HepG2 (cell line): ENCODE results near the gene TBC1D25. TPM values are rescaled to one million over a fixed set of nuclear protein-coding genes. Genes with fewer than 3 reads are reported as not detected.

ENCODE experiments used
- AKAP8 ChIP-seq: sonication (generic); formaldehyde crosslinking; IDR thresholded peaks from 2 replicates; pipeline ENCODE4 v1.5.1; 2020; ENCODE audit warnings: mild to moderate bottlenecking, missing genetic modification reagents
- BRCA1 ChIP-seq: sonication (generic); formaldehyde crosslinking; IDR thresholded peaks from 2 replicates; pipeline ENCODE4 v1.4.0; 2020; ENCODE audit warnings: missing genetic modification reagents
- CAMTA2 ChIP-seq: sonication (generic); formaldehyde crosslinking; IDR thresholded peaks from 2 replicates; pipeline ENCODE4 v1.4.0; 2020; ENCODE audit warnings: mild to moderate bottlenecking, missing genetic modification reagents, borderline replicate concordance
- CBX2 ChIP-seq, 2 experiments: fragments of 200-600 bp in 1 of 2; sonication (generic); formaldehyde crosslinking in 1 of 2; IDR thresholded peaks; 2 replicates each; pipeline versions ENCODE4 v1.7.0 to v1.8.1; 2018 to 2022; ENCODE audit warnings: low read depth in 2 of 2, low read length in 1 of 2, mild to moderate bottlenecking in 1 of 2, missing genetic modification reagents in 1 of 2
- CREM ChIP-seq, 2 experiments: sonication (generic) in 1 of 2; formaldehyde crosslinking in 1 of 2; IDR thresholded peaks; 2 replicates each; pipeline versions ENCODE4 v1.4.0 to v1.6.1; 2016 to 2020; ENCODE audit warnings: antibody characterized with exemption in 1 of 2, mild to moderate bottlenecking in 1 of 2, missing genetic modification reagents in 1 of 2
- FOXC1 ChIP-seq: sonication (generic); formaldehyde crosslinking; IDR thresholded peaks from 2 replicates; pipeline ENCODE4 v1.8.0; 2022; ENCODE audit warnings: mild to moderate bottlenecking, missing genetic modification reagents, borderline replicate concordance
- KAT2B ChIP-seq: fragments of 150-350 bp; IDR thresholded peaks from 2 replicates; pipeline ENCODE4 v1.6.1; 2014; ENCODE audit warnings: low read depth, low read length, borderline replicate concordance
- SALL1 ChIP-seq: sonication (generic); formaldehyde crosslinking; IDR thresholded peaks from 2 replicates; pipeline ENCODE4 v1.8.0; 2022; ENCODE audit warnings: mild to moderate bottlenecking, missing genetic modification reagents
- TCF7 ChIP-seq: sonication (generic); IDR thresholded peaks from 2 replicates; pipeline ENCODE4 v1.6.1; 2016; ENCODE audit warnings: antibody characterized with exemption, low read depth
- ZBTB1 ChIP-seq: sonication (generic); formaldehyde crosslinking; IDR thresholded peaks from 2 replicates; pipeline ENCODE4 v1.4.0; 2020; ENCODE audit warnings: missing genetic modification reagents, borderline replicate concordance
- ZFX ChIP-seq: sonication (generic); formaldehyde crosslinking; IDR thresholded peaks from 2 replicates; pipeline ENCODE4 v1.4.0; 2020; ENCODE audit warnings: mild to moderate bottlenecking, low read depth, missing genetic modification reagents, moderate library complexity
- ZNF256 ChIP-seq: sonication (generic); formaldehyde crosslinking; conservative IDR thresholded peaks from 2 replicates; pipeline ENCODE4 v1.4.0; 2020; ENCODE audit warnings: missing genetic modification reagents
- ZNF598 ChIP-seq: sonication (generic); formaldehyde crosslinking; IDR thresholded peaks from 2 replicates; pipeline ENCODE4 v1.5.1; 2020; ENCODE audit warnings: mild to moderate bottlenecking, missing genetic modification reagents, borderline replicate concordance
- ZNF605 ChIP-seq: sonication (generic); formaldehyde crosslinking; IDR thresholded peaks from 2 replicates; pipeline ENCODE4 v1.8.0; 2022; ENCODE audit warnings: mild to moderate bottlenecking, missing genetic modification reagents
- ZNF652 ChIP-seq: IDR thresholded peaks from 2 replicates; pipeline ENCODE4 v1.6.1; 2016; ENCODE audit warnings: low read depth, borderline replicate concordance
- ZNF772 ChIP-seq: sonication (generic); formaldehyde crosslinking; IDR thresholded peaks from 2 replicates; pipeline ENCODE4 v1.5.0; 2020; ENCODE audit warnings: mild to moderate bottlenecking, missing genetic modification reagents
- ZNF879 ChIP-seq: sonication (generic); formaldehyde crosslinking; IDR thresholded peaks from 2 replicates; pipeline ENCODE4 v1.8.1; 2023; ENCODE audit warnings: missing genetic modification reagents
- polyA plus RNA-seq, 8 experiments: library from polyadenylated mRNA; depleted of rRNA in 3 of 8; stranded (reverse) in 7 of 8; unstranded in 1 of 8; fragments of >200 nt; fragmentation: Illumina TruSeq in 4 of 8; extraction: Trizol in 4 of 8; gene quantifications; 2 replicates each; pipeline versions ENCODE4 v1.2.1 to v1.2.3, GENCODE V29; 2011 to 2016; ENCODE audit warnings: low read depth in 4 of 8, missing spikeins in 1 of 8, mixed read lengths in 1 of 8; ENCODE audit not compliant: insufficient read depth in 1 of 8
- total RNA-seq, 5 experiments: library from RNA; depleted of rRNA; stranded (reverse); fragments of >200 nt; fragmentation: Illumina TruSeq; extraction: Trizol; gene quantifications; 2 replicates each; pipeline ENCODE4 v1.2.3, GENCODE V29; 2016; ENCODE audit warnings: low read depth in 1 of 5
- TF ChIP-seq, protein P1 (sequence below): fragments of 450-650 bp; IDR thresholded peaks from 2 replicates; pipeline ENCODE4 v1.6.1; 2017; ENCODE audit warnings: mild to moderate bottlenecking
- TF ChIP-seq, protein P2 (sequence below): sonication (generic); formaldehyde crosslinking; IDR thresholded peaks from 2 replicates; pipeline ENCODE4 v1.4.0; 2020; ENCODE audit warnings: missing genetic modification reagents; ENCODE audit errors: not compliant biosample characterization
- TF ChIP-seq, protein P3 (sequence below), 2 experiments: fragments of 450-650 bp in 1 of 2; sonication (generic) in 1 of 2; formaldehyde crosslinking; IDR thresholded peaks; 2 replicates each; pipeline versions ENCODE4 v1.5.0 to v1.8.0; 2020 to 2022; ENCODE audit warnings: mild to moderate bottlenecking in 1 of 2, missing genetic modification reagents in 1 of 2
- TF ChIP-seq, protein P4 (sequence below): sonication (generic); formaldehyde crosslinking; IDR thresholded peaks from 2 replicates; pipeline ENCODE4 v1.4.0; 2020; ENCODE audit warnings: missing genetic modification reagents

TBC1D25 gene
- total and polyA plus RNA-seq, 2 of the 13 experiments (the other 11 are each of a cell fraction or from before 2014, with no cell fraction given) = 3.5 to 4.7 TPM

DNA sequence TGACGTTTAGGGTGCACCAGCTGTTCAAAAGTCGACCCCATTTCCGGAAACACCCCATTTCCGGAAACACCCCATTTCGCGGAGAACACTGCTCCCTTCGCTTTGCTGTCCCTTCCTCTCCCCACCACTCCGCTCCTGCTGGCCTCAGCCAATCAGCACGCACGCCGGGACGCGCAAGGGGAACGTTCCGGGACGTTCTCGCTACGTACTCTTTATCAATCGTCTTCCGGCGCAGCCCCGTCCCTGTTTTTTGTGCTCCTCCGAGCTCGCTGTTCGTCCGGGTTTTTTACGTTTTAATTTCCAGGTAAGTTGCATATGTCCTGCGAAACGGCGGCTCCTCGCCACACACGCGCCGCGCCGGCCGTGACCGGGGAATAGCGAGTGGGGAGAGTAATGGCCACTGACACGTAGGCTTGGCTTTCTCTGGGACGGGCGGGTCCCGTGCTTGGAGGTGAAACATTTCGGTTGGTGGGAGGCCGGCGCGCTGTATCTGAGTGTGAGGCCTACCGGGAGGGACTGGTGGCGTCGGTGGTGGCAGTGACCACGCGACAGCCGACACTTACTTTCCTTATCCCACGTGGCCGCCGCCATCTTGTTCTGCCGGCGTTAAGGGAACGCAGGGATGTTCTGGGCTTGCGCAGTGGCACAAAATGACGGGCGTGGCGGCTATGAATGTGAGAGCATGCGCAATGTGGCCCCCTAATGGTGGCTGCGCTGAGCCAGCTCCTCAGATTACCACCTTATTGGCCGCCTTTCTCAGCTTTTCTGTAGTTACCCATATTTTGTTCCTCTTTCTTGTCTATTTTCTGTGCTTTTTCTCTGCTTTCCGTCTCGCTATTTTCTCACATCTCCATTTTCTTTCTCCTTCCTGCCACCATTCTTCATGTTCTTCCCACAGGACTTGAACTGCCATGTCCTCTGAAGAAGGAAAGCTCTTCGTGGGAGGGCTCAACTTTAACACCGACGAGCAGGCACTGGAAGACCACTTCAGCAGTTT, 35.1 kb downstream of the TBC1D25 start, which contains the start of gene RBM3 (continued):
- TF ChIP-seq ZBTB1 (CRISPR knock-in tag) = no peak
- no peak for TF ChIP-seq AKAP8
- no peak for TF ChIP-seq ZNF772 (CRISPR knock-in tag)
- no peak for TF ChIP-seq FOXC1 (CRISPR knock-in tag)
- TF ChIP-seq BRCA1 (CRISPR knock-in tag) = no peak
- no peak for TF ChIP-seq CBX2 (IDR thresholded peaks at IDR 0.05; ENCODE audit: low read depth, low read length)
- TF ChIP-seq CBX2 (CRISPR knock-in tag; IDR thresholded peaks at IDR 0.05; ENCODE audit: low read depth) = no peak
- TF ChIP-seq ZNF598 (CRISPR knock-in tag) = no peak
- TF ChIP-seq ZNF605 (CRISPR knock-in tag) = peak; percentile 71
- TF ChIP-seq KAT2B = no peak
- peak; percentile 57; the same call in 1 of the 2 replicates for TF ChIP-seq ZFX (CRISPR knock-in tag)
- TF ChIP-seq, protein P1, sequence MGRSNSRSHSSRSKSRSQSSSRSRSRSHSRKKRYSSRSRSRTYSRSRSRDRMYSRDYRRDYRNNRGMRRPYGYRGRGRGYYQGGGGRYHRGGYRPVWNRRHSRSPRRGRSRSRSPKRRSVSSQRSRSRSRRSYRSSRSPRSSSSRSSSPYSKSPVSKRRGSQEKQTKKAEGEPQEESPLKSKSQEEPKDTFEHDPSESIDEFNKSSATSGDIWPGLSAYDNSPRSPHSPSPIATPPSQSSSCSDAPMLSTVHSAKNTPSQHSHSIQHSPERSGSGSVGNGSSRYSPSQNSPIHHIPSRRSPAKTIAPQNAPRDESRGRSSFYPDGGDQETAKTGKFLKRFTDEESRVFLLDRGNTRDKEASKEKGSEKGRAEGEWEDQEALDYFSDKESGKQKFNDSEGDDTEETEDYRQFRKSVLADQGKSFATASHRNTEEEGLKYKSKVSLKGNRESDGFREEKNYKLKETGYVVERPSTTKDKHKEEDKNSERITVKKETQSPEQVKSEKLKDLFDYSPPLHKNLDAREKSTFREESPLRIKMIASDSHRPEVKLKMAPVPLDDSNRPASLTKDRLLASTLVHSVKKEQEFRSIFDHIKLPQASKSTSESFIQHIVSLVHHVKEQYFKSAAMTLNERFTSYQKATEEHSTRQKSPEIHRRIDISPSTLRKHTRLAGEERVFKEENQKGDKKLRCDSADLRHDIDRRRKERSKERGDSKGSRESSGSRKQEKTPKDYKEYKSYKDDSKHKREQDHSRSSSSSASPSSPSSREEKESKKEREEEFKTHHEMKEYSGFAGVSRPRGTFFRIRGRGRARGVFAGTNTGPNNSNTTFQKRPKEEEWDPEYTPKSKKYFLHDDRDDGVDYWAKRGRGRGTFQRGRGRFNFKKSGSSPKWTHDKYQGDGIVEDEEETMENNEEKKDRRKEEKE = no peak
- TF ChIP-seq, protein P2, sequence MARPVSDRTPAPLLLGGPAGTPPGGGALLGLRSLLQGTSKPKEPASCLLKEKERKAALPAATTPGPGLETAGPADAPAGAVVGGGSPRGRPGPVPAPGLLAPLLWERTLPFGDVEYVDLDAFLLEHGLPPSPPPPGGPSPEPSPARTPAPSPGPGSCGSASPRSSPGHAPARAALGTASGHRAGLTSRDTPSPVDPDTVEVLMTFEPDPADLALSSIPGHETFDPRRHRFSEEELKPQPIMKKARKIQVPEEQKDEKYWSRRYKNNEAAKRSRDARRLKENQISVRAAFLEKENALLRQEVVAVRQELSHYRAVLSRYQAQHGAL = no peak
- no peak for TF ChIP-seq TCF7
- TF ChIP-seq, protein P3, sequence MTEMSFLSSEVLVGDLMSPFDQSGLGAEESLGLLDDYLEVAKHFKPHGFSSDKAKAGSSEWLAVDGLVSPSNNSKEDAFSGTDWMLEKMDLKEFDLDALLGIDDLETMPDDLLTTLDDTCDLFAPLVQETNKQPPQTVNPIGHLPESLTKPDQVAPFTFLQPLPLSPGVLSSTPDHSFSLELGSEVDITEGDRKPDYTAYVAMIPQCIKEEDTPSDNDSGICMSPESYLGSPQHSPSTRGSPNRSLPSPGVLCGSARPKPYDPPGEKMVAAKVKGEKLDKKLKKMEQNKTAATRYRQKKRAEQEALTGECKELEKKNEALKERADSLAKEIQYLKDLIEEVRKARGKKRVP (CRISPR knock-in tag; IDR thresholded peaks at IDR 0.05) = 0 out of 4 replicates have a peak, but pooled peaks of 1 of the 2 experiments have one; percentile 31
- TF ChIP-seq SALL1 (CRISPR knock-in tag) = peak; percentile 57; the same call in 1 of the 2 replicates
- no peak for TF ChIP-seq ZNF256 (CRISPR knock-in tag)
- peak; percentile 66; the same call in 1 of the 2 replicates for TF ChIP-seq CREM (IDR thresholded peaks at IDR 0.05)
- no peak for TF ChIP-seq CREM (CRISPR knock-in tag; IDR thresholded peaks at IDR 0.05)
- no peak for TF ChIP-seq CAMTA2 (CRISPR knock-in tag)
- no peak for TF ChIP-seq ZNF652 (CRISPR knock-in tag)
- TF ChIP-seq, protein P4, sequence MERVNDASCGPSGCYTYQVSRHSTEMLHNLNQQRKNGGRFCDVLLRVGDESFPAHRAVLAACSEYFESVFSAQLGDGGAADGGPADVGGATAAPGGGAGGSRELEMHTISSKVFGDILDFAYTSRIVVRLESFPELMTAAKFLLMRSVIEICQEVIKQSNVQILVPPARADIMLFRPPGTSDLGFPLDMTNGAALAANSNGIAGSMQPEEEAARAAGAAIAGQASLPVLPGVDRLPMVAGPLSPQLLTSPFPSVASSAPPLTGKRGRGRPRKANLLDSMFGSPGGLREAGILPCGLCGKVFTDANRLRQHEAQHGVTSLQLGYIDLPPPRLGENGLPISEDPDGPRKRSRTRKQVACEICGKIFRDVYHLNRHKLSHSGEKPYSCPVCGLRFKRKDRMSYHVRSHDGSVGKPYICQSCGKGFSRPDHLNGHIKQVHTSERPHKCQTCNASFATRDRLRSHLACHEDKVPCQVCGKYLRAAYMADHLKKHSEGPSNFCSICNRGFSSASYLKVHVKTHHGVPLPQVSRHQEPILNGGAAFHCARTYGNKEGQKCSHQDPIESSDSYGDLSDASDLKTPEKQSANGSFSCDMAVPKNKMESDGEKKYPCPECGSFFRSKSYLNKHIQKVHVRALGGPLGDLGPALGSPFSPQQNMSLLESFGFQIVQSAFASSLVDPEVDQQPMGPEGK (CRISPR knock-in tag) = no peak; the same call in 1 of the 2 replicates
- TF ChIP-seq ZNF879 = no peak
